GM10847 (cell line): Measurements from ENCODE around the gene MAP3K12.

Experiments
- POLR2A ChIP-seq: IDR thresholded peaks from 2 replicates; pipeline ENCODE4 v1.6.1; 2011; ENCODE audit not compliant: insufficient read length; ENCODE audit errors: extremely low read depth

The MAP3K12 gene

GRCh38 chr12:53486736-53487487 lies 12.3 kb downstream of the MAP3K12 start:
- no peak for TF ChIP-seq POLR2A

- TF ChIP-seq POLR2A = no peak
These were observed 13.1 kb downstream of the MAP3K12 start for GRCh38 chr12:53485955-53486735.

GRCh38 chr12:53484686-53485575 lies 14.3 kb downstream of the MAP3K12 start:
- no peak for TF ChIP-seq POLR2A

- TF ChIP-seq POLR2A = no peak
These were observed 15.3 kb downstream of the MAP3K12 start for GRCh38 chr12:53483979-53484377.

GRCh38 chr12:53483225-53483978 lies 15.9 kb downstream of the MAP3K12 start:
- TF ChIP-seq POLR2A = no peak

GRCh38 chr12:53482626-53483168 lies 16.6 kb downstream of the MAP3K12 start:
- no peak for TF ChIP-seq POLR2A

GRCh38 chr12:53481939-53482586 lies 17.2 kb downstream of the MAP3K12 start:
- TF ChIP-seq POLR2A = no peak

GRCh38 chr12:53480491-53481442 lies 18.5 kb downstream of the MAP3K12 start:
- TF ChIP-seq POLR2A = no peak

GRCh38 chr12:53479331-53479730 lies 19.9 kb downstream of the MAP3K12 start:
- no peak for TF ChIP-seq POLR2A

GRCh38 chr12:53478865-53479264 lies 20.4 kb downstream of the MAP3K12 start:
- TF ChIP-seq POLR2A = no peak

GRCh38 chr12:53476769-53477209 lies 22.5 kb downstream of the MAP3K12 start:
- TF ChIP-seq POLR2A = no peak

GRCh38 chr12:53474819-53475218 lies 24.4 kb downstream of the MAP3K12 start:
- no peak for TF ChIP-seq POLR2A

- no peak for TF ChIP-seq POLR2A
These were observed 25.2 kb downstream of the MAP3K12 start for GRCh38 chr12:53474077-53474476.

- TF ChIP-seq POLR2A = no peak
These were observed 27.1 kb downstream of the MAP3K12 start for GRCh38 chr12:53472056-53472582.
